ENCODE measurements around the gene DEK.
"Not testable (repeated sequence)": the region's sequence is repeated elsewhere in the genome, so short reads cannot be mapped to it uniquely, and the experiment has no call there.

DEK gene

DNA sequence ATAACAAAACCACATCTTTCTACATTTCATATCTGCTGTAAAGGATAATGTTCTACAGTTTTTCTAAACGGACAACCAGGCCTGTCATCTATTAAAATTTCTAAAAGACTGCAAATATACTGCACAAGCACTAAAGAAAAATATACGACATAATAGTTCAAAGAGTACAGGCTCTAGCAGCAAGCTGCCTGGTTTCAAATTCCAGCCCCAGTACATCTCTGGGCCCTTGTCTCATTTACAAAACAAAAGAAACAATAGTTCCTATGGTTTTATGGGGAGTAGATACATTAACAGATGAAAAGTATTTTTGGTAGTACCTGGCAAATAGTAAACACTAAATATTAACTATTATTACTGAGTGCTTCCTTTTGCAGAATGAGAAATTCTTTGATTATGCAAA lies 24.1 kb downstream of the DEK start:
- no peak for DNase-seq (ENCODE audit: low read depth)

DNA sequence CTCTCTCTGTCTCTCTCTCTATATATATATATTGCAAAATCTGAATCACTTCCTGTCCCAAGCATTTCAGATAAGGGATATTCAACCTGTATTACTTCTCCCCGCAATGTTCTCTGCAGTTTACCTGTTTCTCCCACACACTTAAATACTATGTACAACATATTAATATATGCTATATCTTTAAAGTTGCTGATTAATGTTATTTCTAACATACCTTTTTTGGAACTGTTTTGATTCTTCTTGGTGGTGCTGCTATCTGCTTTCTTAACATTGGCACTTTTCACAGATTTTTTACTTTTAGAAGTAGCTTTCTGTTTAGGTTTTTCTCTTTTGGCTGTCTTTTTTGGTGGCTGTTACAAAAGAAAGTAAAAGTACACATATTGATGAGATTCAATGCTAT lies 27.2 kb downstream of the DEK start:
- DNase-seq (ENCODE audit: low read depth) = no peak

DNA sequence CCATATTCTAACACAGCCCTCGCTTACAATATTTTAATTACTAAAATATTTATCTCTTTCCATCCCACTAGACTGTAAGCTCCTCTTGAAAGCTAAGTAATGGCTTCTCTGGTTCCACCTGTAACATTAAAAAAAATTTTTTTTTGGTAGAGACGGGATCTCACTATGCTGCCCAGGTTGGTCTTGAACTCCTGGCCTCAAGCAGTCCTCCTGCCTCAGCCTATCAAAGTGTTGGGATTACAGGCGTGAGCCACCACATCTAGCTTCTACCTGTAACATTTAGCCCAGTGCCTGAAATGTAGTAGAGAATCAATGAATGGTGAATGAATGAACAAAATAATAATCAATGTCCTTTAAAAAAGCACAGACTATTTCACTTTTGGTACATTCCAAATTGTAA lies 28.8 kb downstream of the DEK start:
- DNase-seq (ENCODE audit: low read depth) = no peak

DNA sequence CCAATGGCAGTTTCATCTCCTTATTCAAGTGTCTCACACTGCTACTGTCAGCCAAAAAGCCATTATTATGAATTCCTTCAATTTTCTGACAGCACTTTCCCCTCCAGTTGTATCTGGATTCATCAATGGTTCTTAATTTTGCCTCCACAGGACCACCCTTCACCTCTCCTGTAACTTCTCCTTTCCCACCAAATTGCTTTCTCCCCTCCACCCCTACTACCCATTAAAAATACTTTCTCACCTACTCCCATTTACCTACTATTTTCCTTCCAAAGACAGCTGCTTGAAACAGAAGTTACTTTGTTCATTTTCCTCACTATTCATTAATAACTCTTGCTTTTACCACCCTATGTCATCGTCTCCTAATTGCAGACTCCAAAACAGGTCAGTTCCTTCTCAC lies 29.8 kb downstream of the DEK start:
- DNase-seq (ENCODE audit: low read depth) = no peak

DNA sequence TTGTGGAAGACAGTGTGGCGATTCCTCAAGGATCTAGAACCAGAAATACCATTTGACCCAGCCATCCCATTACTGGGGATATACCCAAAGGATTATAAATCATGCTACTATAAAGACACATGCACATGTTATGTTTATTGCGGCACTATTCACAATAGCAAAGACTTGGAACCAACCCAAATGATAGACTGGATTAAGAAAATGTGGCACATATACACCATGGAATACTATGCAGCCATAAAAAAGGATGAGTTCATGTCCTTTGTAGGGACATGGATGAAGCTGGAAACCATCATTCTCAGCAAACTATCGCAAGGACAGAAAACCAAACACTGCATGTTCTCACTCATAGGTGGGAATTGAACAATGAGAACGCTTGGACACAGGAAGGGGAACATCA lies 30.6 kb downstream of the DEK start:
- DNase-seq (ENCODE audit: low read depth) = not testable (repeated sequence)

DNA sequence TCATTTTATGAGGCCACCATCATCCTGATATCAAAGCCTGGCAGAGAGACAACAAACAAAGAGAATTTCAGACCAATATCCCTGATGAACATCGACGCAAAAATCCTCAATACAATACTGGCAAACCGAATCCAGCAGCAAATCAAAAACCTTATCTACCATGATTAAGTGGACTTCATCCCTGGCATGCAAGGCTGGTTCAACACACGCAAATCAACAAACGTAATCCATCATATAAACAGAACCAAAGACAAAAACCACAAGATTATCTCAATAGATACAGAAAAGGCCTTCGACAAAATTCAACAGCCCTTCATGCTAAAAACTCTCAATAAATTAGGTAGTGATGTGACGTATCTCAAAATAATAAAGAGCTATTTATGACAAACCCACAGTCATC lies 32.5 kb downstream of the DEK start:
- DNase-seq (ENCODE audit: low read depth) = not testable (repeated sequence)

DNA sequence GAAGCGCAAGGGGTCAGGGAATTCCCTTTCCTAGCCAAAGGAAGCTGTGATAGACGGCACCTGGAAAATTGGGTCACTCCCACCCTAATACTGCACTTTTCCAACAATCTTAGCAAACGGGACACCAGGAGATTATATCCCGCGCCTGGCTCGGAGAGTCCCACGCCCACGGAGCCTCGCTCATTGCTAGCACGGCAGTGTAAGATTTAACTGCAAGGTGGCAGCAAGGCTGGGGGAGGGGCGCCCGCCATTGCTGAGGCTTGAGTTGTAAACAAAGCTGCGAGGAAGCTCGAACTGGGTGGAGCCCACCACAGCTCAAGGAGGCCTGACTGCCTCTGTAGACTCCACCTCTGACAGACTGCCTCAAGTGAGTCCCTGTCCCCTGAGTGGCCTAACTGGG lies 35.7 kb downstream of the DEK start:
- DNase-seq (ENCODE audit: low read depth) = not testable (repeated sequence)

DNA sequence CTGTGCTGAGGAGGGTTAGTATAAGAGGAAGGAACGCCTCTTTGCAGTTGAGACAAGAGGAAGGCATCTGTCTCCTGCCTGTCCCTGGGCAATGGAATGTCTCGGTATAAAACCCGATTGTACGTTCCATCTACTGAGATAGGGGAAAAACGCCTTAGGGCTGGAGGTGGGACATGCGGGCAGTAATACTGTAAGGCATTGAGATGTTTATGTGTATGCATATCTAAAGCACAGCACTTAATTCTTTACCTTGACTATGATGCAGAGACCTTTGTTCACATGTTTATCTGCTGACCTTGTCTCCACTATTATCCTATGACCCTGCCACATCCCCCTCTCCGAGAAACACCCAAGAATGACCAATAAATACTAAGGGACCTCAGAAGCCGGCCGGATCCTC lies 37.2 kb downstream of the DEK start:
- not testable (repeated sequence) for DNase-seq (ENCODE audit: low read depth)

DNA sequence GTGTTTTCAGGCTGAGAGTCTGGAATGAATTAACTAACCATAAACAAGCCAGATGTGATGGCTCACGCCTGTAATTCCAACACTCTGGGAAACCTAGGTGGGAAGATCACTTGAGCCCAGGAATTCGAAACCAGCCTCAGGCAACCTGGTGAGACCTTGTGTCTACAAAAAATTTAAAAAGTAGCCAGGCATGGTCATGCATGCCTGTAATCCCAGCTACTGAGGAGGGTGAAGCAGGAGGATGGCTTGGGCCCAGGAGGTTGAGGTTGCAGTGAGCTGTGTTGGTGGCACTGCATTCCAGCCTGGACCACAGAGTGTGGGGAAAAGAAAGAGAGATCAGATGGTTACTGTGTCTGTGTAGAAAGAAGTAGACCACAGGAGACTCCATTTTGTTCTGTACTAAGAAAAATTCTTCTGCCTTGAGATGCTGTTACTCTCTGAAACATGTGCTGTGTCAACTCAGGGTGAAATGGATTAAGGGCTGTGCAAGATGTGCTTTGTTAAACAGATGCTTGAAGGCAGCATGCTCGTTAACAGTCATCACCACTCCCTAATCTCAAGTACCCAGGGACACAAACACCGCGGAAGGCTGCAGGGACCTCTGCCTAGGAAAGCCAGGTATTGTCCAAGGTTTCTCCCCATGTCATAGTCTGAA lies 37.8 kb downstream of the DEK start:
- not testable (repeated sequence) for DNase-seq (ENCODE audit: low read depth)

DNA sequence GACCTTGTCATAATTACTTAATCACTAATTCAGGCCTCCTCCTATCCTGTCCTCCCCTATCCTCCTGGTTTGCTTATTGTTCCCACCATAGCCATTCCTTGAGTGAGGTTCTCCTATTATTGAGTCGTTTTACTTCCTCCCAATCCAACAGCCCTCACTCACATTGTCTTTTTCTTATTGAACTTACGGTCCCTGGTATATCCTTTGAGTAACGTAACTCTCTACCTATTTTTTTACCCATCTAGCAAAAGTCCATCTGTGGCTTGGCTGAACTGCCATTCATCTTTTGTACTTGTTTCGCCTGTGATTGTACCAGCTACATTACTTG lies 43.1 kb downstream of the DEK start:
- DNase-seq (ENCODE audit: low read depth) = no peak

DNA sequence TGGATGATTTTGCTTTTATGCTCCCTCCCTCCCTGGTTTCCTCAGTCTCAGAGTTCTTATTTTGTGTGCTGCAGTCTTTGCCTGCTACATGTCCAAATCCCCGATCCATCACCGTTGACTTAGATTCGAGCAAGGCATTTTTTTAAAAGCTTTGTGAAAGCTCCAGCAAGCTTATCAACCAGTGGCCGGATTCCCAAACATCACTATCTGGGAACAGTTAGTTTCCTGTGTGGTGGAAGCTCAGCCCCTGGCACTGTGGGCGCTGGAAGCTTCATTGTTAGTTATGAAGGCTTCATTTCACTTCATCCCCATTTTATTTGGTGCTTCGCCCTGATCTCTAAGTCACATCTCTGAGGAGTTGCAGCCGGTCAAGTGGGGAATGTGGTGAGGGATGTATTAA lies 44.7 kb downstream of the DEK start:
- DNase-seq (ENCODE audit: low read depth) = no peak

DNA sequence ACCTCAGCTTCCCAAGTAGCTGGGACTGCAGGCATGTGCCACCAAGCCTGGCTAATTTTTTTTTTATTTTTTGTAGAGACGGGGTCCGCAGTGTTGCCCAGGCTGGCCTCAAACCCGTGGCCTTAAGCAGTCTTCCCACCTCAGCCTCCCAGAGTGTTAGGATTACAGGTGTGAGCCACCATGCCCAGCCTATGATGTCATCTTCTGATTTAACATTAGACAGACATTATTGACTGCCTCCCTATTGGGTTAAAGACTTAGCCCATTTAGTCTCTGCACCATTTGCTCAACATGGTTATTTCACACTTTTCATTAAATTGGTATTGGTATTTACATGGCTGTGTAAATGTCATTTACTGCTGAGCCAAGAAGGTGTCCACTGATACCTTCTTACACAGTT lies 46.1 kb downstream of the DEK start:
- no peak for DNase-seq (ENCODE audit: low read depth)

DNA sequence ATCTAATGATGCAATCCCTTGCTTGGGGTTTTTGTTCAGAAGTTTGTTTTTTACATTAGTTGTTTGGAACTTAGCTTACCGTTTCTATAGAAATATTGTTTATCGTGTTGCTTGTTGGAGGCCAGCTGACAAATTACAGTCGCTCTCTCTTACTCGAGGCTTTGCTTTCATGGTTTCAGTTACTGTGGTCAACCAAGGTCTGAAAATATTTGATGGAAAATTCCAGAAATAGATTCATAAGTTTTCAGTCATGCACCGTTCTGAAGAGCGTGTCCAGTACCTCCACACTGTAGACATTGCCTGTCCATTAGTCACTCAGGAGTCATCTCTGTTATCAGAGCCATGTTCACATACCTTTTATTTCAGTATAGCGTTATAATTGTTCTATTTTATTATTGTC lies 47.9 kb downstream of the DEK start:
- no peak for DNase-seq (ENCODE audit: low read depth)

DNA sequence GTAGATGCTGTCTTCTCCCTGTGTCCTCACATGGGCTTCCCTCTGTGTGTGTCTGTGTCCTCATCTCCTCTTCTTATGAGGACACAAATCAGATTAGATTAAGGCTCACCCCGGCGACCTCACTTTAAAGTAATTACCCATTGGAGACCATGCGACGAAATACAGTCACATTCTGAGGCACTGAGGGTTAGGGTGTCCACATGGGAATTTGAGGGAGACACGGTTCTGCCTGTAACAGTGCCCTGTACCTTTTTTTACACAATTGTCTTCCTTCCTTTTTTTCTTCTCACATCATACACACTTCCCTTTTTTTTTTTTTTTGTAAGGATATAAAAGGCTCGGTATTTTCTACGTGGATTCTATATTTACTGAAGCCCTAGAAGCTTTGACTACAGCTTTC lies 48.9 kb downstream of the DEK start:
- no peak for DNase-seq (ENCODE audit: low read depth)

DNA sequence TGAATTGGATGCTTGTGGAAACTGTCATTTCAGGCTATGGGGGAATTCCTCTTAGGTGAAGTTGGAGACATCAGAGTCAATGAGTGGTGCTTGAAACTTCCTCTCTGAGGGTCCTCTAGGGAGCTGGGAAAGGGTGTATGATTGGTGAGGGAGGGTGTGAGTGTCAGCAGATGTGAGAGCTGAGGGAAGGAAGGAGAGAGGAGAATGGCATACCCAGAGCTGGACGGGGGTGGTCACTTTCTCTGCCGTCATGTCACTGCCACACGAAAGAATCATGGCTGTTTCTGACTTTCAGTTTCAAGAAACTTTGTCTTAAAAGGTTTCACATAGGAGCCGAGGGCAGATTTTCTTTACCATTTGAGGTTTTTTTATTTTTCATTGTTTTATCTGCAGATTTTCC lies 50.3 kb downstream of the DEK start:
- no peak for DNase-seq (ENCODE audit: low read depth)

DNA sequence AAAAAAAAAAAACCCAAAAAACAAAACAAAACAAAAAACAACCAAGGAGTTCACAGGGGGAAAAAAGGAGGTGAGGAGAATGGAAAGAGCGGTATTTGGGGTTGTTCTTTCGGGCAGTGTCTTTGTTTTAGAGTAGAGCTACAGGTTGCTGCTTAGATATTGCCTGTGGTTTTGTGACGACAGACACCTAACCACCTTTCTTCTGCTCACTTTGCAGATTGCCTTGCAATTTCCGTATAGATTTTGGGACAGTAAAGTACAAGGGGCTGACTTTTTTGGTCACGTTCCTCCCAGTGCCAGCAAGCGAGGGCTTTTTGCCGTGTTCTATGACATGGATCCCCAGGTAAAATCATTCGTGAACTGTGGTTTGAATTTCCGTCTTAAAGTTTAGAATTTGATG lies 50.9 kb downstream of the DEK start:
- no peak for DNase-seq (ENCODE audit: low read depth)

DNA sequence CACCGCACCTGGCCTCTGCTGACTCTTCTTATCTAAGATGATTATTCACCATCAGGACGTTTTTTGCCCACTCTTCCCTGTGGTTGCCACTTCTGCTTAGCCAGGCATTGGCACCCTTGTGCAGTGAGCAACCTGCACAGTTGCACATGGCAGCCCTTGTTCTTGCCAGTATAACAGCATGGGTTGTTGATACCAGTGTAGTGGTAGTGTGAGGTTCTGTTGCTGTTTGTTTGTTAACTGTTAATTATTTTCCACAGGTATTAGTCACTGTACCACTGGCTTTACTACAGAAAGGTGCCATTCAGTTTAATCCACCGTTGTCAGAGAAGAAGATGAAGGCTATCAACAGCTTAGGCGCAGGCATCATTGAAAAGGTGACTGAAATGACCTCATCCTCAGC lies 52.1 kb downstream of the DEK start:
- DNase-seq (ENCODE audit: low read depth) = no peak

DNA sequence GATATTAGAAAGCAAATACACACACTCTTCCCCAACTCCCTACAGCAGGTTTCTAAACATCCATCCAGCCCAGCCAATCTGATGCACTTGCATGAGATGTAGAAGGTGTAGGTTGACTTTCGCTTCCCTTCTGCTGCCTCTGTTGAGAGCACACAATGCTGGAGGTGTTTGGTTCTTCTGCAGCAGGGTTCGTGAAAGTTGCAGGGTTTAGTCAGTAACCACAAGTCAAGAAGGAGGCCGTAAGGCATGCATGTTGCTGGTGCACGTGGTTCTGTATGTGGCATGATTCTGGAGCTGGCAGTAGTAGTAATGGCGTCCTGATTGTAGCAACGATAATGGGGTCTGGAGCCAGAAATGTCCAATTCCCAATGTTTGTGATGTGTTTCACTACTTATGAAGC lies 53.0 kb downstream of the DEK start:
- peak; percentile 16 for DNase-seq (ENCODE audit: low read depth)

DNA sequence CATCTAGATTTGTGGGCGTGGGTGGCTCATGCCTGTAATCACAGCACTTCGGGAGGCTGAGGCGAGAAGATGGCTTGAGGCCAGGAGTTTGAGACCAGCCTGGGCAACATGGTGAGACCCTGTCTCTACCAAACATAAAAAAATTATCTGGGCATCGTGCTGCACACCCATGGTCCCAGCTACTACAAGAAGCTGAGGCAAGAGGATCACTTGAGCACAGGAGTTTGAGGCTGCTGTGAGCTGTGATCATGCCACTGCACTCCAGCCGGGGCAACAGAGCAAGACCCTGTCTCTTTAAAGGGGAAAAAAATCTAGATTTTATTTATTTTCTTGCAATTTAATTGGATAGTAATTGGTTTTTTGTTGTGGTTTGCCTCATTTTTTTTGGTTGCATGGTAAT lies 53.6 kb downstream of the DEK start:
- DNase-seq (ENCODE audit: low read depth) = no peak

DNA sequence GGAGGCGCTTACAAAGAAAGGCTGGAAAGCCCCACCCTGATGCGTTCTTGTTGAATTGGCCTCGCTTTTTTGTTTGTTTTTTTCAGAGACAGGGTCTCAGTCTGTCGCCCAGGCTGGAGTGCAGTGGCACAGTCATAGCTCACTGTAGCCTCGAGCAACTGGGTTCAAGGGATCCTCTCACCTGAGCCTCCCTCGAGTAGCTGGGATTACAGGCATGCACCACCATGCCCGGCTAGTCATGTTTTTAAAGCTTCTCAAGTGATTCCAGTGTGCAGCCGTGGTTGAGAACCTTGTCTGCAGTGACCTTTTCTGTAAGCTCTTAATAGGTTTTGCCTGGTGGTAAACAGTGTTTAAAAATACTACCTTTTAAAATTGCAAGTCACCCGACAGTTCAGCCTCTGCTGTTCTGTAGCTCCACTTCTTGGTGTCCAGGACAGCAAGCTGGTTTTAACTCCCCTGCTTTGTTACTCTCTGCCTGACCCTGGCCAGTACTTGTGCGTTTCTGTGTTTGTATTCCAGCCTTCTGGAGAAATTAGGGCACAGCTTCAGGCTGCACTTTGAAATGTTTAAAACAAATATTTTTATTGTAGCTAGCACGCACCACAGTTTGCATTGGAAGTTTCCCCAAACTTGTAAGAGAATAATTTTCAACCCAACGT lies 54.7 kb downstream of the DEK start:
- no peak for DNase-seq (ENCODE audit: low read depth)

DNA sequence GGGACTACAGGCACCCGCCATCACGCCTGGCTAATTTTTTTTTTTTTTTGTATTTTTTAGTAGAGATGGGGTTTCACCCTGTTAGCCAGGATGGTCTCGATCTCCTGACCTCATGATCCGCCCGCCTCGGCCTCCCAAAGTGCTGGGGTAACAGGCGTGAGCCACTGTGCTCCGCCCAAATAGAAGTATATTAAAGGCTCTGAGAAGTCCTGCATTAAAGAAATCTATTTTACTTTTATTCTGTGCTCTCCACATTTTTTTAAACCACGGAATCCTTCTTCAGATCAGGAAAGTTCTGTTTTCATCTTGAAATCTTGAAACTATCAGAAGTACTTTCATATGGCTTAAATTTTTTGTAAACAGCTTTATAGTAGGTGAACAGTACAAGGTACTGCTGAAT lies 55.6 kb downstream of the DEK start:
- DNase-seq (ENCODE audit: low read depth) = not testable (repeated sequence)

DNA sequence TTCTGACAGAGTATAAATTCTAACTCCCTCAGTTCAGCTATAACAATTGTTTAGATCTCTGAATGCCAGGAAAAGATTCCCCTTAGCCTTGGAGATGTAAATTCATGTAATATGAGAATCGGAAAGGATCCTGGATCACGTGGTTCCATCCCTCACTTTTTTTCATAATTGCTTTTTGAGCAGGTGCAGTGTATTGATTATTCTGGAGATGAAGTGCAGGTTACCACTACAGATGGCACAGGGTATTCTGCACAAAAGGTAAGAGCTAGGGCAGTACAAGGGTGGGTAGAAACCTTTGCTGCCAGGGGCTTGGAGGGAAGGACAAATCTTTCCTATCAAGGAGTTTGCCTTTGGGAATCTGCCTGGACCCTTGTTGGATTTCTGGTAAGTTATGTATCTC lies 56.4 kb downstream of the DEK start:
- DNase-seq (ENCODE audit: low read depth) = no peak

DNA sequence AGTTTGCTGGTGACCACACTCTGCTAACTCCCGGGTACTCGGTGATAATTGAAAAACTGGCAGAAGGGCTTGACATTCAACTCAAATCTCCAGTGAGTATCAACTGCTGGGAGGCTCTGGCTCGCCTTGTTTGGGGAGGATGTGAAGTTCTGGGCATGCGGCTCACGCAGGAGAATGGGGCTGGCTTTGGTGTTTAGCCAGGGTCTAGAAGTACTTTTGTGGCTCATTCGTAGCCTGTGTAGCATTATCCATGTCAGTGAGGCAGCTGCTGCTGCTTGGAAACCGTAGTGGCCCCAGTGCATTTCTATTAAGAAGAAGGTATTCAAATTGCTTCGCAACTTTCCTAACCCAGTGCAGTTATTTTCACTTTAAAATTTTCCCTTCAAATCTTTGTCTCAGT lies 56.9 kb downstream of the DEK start:
- DNase-seq (ENCODE audit: low read depth) = no peak

DNA sequence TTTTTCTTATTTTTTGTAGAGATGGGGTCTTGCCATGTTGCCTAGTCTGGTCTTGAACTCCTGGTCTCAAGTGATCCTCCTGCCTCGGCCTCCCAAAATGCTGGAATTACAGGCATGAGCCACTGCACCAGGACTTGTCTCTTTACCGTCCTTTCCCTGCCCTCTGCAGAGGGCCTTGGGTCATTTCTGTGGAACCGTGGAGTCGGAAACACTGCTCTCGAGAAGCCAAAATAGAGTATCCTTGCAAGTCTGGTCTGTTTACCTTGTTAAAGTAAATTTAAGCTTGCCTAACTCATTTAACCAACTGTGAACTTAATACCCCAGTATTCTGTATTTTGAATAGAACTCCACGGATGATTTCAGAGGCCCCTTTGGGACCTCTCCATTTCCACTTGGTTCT lies 57.7 kb downstream of the DEK start:
- DNase-seq (ENCODE audit: low read depth) = no peak

DNA sequence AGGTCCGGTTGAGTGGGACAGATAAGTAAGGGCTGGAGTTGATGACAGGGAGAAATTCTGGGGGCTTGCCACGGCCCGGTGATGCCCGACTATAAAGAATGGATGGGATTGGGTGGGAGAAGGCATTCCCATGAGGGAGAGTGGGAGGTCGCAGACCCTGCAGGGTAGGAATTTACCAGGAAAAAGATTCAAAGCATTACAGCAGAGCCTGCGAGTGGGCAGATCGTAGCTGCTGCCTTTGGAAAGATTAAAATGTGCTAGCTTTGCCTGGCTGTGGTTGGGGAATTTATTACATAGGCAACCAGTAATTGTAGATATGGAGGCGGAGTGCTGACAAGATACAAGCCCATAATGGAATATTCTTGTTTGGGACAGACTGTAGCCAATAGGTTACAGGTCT lies 59.6 kb downstream of the DEK start:
- DNase-seq (ENCODE audit: low read depth) = no peak
